ENCODE data around the gene HLA-DMB. TPM values are rescaled to one million over a fixed set of nuclear protein-coding genes. Genes with fewer than 3 reads are reported as not detected.

Gene HLA-DMB
- total and polyA plus RNA-seq, 4 donors: 2.8 to 13.1 (median 7.7) TPM

- Histone ChIP-seq H3K27me3 (ENCODE audit: control insufficient read depth in 4 of 4, insufficient read depth in 4 of 4, low read length in 3 of 4) (no peaks in the 10 kb centered on the region), H3K27ac (ENCODE audit: low read depth in 1 of 2, low read length in 2 of 2) (no peak overlapping the region), H3K9ac (ENCODE audit: low read depth in 1 of 2, low read length in 2 of 2) (no peak overlapping the region), H3K36me3 (ENCODE audit: control insufficient read depth in 4 of 4, insufficient read depth in 3 of 4, low read depth in 1 of 4, low read length in 3 of 4) (no peaks in the 10 kb centered on the region), H3K9me3 (ENCODE audit: control insufficient read depth in 4 of 4, low read length in 3 of 4) (no peaks in the 10 kb centered on the region), H3K4me1 (ENCODE audit: control insufficient read depth in 4 of 4, insufficient read depth in 4 of 4, low read length in 3 of 4) (peaks cover 0 to 4% (median 1%) of the 10 kb centered on the region in 4 donors), H3K4me3 (ENCODE audit: low read depth in 1 of 3, low read length in 3 of 3) (no peak overlapping the region)
- TF ChIP-seq FOXA2 (IDR thresholded peaks at IDR 0.05) (no peak), GABPA (IDR thresholded peaks at IDR 0.05 in 1 of 2, conservative IDR thresholded peaks at IDR 0.05 in 1 of 2) (no peak), TAF1 (conservative IDR thresholded peaks at IDR 0.05) (no peak), MAX (IDR thresholded peaks at IDR 0.05) (no peak), ZBTB33 (IDR thresholded peaks at IDR 0.05) (no peak), RXRA (IDR thresholded peaks at IDR 0.05) (no peak), JUND (IDR thresholded peaks at IDR 0.05) (no peak), SP1 (IDR thresholded peaks at IDR 0.05) (no peak), REST (IDR thresholded peaks at IDR 0.05) (no peak), FOXA1 (IDR thresholded peaks at IDR 0.05) (no peak), HNF4A (conservative IDR thresholded peaks at IDR 0.05) (no peak), NR2F2 (IDR thresholded peaks at IDR 0.05) (no peak)
- 86% methylated on average over 9 of the region's 9 CpGs for WGBS
- no peak for DNase-seq (ENCODE audit: low spot score)
Measured at GRCh38 chr6:32949113-32949512, 8.3 kb upstream of the HLA-DMB start.

- 71% methylated on average over 11 of the region's 11 CpGs for WGBS
- H3K36me3 ChIP-seq (ENCODE audit: control insufficient read depth in 4 of 4, insufficient read depth in 3 of 4, low read depth in 1 of 4, low read length in 3 of 4): no peaks in the 10 kb centered on the region
- H3K27me3 ChIP-seq (ENCODE audit: control insufficient read depth in 4 of 4, insufficient read depth in 4 of 4, low read length in 3 of 4): no peaks in the 10 kb centered on the region
- no peak overlapping the region for H3K9ac ChIP-seq (ENCODE audit: low read depth in 1 of 2, low read length in 2 of 2)
- H3K4me1 ChIP-seq (ENCODE audit: control insufficient read depth in 4 of 4, insufficient read depth in 4 of 4, low read length in 3 of 4): peaks cover 0 to 2% (median under 1%) of the 10 kb centered on the region in 4 donors
- TF ChIP-seq MAX (IDR thresholded peaks at IDR 0.05) (no peak), FOXA2 (IDR thresholded peaks at IDR 0.05) (no peak), TAF1 (conservative IDR thresholded peaks at IDR 0.05) (no peak), RAD21 (IDR thresholded peaks at IDR 0.05) (peak; percentile 90 to 91), HNF4G (IDR thresholded peaks at IDR 0.05) (no peak), CTCF (IDR thresholded peaks at IDR 0.05; ENCODE audit: low read depth, low read length, missing input control) (peak; percentile 66), NR2F2 (IDR thresholded peaks at IDR 0.05) (no peak)
- H3K4me3 ChIP-seq (ENCODE audit: low read depth in 1 of 3, low read length in 3 of 3): no peak overlapping the region
- H3K9me3 ChIP-seq (ENCODE audit: control insufficient read depth in 4 of 4, low read length in 3 of 4): no peaks in the 10 kb centered on the region
- H3K27ac ChIP-seq (ENCODE audit: low read depth in 1 of 2, low read length in 2 of 2): no peak overlapping the region
- DNase-seq (ENCODE audit: low spot score): no peak
Measured at GRCh38 chr6:32947552-32948465, 7.0 kb upstream of the HLA-DMB start.

Data from liver (tissue), 9 donors.